Measurements from ENCODE around the gene UBB. TPM values are rescaled to one million over a fixed set of nuclear protein-coding genes. Genes with fewer than 3 reads are reported as not detected.
A peak's percentile ranks its signal among the peaks of the same experiment; 100 is the strongest.
"Not testable (repeated sequence)": the region's sequence is repeated elsewhere in the genome, so short reads cannot be mapped to it uniquely, and the experiment has no call there.

UBB gene
- total RNA-seq, 1 donor = 1,199 TPM

DNA sequence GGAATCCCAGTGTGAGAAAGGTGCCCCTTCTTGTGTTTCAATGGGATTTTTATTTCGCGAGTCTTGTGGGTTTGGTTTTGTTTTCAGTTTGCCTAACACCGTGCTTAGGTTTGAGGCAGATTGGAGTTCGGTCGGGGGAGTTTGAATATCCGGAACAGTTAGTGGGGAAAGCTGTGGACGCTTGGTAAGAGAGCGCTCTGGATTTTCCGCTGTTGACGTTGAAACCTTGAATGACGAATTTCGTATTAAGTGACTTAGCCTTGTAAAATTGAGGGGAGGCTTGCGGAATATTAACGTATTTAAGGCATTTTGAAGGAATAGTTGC, 567 bp downstream of the UBB start:
- Histone ChIP-seq H4K20me1 (ENCODE audit: insufficient read depth, low read length) (peaks cover 36% of the 10 kb centered on the region), H2AFZ (ENCODE audit: low read length) (peak overlapping the region; percentile 10), H3K4me3 (ENCODE audit: insufficient read depth, low read length) (peak overlapping the region; percentile 95), H3K79me2 (ENCODE audit: insufficient read depth, low read length) (peaks cover 38% of the 10 kb centered on the region), H3K36me3 (ENCODE audit: insufficient read depth, low read length) (peaks cover 19% of the 10 kb centered on the region), H3K4me2 (ENCODE audit: insufficient read depth, low read length) (peak overlapping the region; percentile 96), H3K27me3 (ENCODE audit: insufficient read depth, low read length) (no peaks in the 10 kb centered on the region), H3K27ac (ENCODE audit: low read depth, low read length) (peak overlapping the region; percentile 99), H3K4me1 (ENCODE audit: insufficient read depth, low read length) (peaks cover 28% of the 10 kb centered on the region), H3K9me3 (ENCODE audit: low read depth, low read length) (no peaks in the 10 kb centered on the region)
- TF ChIP-seq, protein P1, sequence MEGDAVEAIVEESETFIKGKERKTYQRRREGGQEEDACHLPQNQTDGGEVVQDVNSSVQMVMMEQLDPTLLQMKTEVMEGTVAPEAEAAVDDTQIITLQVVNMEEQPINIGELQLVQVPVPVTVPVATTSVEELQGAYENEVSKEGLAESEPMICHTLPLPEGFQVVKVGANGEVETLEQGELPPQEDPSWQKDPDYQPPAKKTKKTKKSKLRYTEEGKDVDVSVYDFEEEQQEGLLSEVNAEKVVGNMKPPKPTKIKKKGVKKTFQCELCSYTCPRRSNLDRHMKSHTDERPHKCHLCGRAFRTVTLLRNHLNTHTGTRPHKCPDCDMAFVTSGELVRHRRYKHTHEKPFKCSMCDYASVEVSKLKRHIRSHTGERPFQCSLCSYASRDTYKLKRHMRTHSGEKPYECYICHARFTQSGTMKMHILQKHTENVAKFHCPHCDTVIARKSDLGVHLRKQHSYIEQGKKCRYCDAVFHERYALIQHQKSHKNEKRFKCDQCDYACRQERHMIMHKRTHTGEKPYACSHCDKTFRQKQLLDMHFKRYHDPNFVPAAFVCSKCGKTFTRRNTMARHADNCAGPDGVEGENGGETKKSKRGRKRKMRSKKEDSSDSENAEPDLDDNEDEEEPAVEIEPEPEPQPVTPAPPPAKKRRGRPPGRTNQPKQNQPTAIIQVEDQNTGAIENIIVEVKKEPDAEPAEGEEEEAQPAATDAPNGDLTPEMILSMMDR (IDR thresholded peaks at IDR 0.05; ENCODE audit: extremely low read depth, low read depth, low read length) = no peak
- no peak for DNase-seq (ENCODE audit: insufficient read length, low spot score, missing footprints)

DNA sequence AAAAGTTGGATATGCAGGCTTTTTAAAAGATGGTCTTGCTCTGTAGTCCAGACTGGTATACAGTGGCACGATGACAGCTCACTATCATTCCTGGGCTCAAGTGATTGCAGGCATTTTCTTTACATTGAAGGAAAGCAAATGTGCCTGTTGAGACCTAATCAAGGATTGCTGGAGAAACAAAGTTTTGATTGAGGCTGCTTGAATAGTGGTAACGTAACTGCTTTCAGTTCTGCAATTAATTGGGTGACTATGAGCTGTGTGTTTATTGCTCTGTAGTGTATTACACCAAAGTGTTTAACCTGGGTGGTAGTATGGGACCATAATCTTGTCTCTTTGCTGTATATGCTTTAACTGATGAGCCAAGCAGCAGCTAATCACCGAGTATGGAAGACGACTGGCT, 2.3 kb downstream of the UBB start:
- TF ChIP-seq, protein P1 (IDR thresholded peaks at IDR 0.05; ENCODE audit: extremely low read depth, low read depth, low read length) = no peak
- DNase-seq (ENCODE audit: insufficient read length, low spot score, missing footprints) = no peak
- H3K36me3 ChIP-seq (ENCODE audit: insufficient read depth, low read length) = peaks cover 19% of the 10 kb centered on the region
- no peaks in the 10 kb centered on the region for H3K27me3 ChIP-seq (ENCODE audit: insufficient read depth, low read length)
- no peak overlapping the region for H2AFZ ChIP-seq (ENCODE audit: low read length)
- peak overlapping the region; percentile 96 for H3K4me2 ChIP-seq (ENCODE audit: insufficient read depth, low read length)
- peak overlapping the region; percentile 29 for H3K4me3 ChIP-seq (ENCODE audit: insufficient read depth, low read length)
- H3K27ac ChIP-seq (ENCODE audit: low read depth, low read length) = no peak overlapping the region
- H3K4me1 ChIP-seq (ENCODE audit: insufficient read depth, low read length) = peaks cover 21% of the 10 kb centered on the region
- peaks cover 36% of the 10 kb centered on the region for H4K20me1 ChIP-seq (ENCODE audit: insufficient read depth, low read length)
- H3K9me3 ChIP-seq (ENCODE audit: low read depth, low read length) = no peaks in the 10 kb centered on the region
- peaks cover 38% of the 10 kb centered on the region for H3K79me2 ChIP-seq (ENCODE audit: insufficient read depth, low read length)

DNA sequence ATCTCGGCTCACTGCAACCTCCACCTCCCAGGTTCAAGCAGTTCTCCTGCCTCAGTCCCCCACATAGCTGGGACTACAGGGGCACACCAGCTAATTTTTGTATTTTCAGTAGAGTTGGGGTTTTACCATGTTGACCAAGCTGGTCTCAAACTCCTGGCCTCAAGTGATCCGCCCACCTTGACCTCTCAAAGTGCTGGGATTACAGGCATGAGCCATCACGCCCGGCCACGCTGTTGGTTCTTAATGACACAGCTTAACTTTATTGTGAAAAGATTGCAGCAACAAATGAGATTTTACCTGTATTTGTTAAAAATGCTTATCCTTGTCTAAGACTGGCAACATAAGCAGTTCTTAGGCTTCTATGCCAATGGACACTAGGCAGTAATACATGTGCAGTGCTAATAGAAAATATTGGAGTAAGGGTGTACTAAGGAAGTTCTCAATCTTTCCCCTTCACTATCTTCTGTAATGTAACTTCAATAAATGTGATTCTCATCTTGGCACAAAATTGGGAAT, 2.9 kb downstream of the UBB start:
- Histone ChIP-seq H3K27me3 (ENCODE audit: insufficient read depth, low read length) (no peaks in the 10 kb centered on the region), H3K4me1 (ENCODE audit: insufficient read depth, low read length) (peaks cover 15% of the 10 kb centered on the region), H3K9me3 (ENCODE audit: low read depth, low read length) (no peaks in the 10 kb centered on the region)

DNA sequence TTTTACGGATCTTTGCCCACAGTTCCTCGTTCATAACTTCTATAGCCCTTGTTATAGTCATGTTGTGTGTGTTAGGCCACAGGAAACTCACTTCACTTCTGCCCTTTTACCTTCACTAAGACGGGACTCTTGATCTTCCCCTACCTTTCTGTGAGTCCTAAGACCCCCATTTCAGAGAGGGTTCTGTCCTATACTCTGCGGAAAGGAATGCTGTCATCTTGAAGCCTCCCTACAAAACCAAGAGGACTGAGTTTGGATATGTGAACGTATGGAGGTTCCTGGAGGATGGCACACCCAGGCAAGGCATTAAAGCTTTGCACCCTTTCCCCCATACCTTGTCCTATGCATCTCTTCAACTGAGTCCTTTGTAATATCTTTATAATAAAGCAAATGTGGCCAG, 3.7 kb downstream of the UBB start:
- H4K20me1 ChIP-seq (ENCODE audit: insufficient read depth, low read length) = peaks cover 36% of the 10 kb centered on the region
- no peak overlapping the region for H3K4me2 ChIP-seq (ENCODE audit: insufficient read depth, low read length)
- no peak overlapping the region for H3K4me3 ChIP-seq (ENCODE audit: insufficient read depth, low read length)
- peaks cover 38% of the 10 kb centered on the region for H3K79me2 ChIP-seq (ENCODE audit: insufficient read depth, low read length)
- H3K36me3 ChIP-seq (ENCODE audit: insufficient read depth, low read length) = peaks cover 19% of the 10 kb centered on the region
- TF ChIP-seq, protein P1 (IDR thresholded peaks at IDR 0.05; ENCODE audit: extremely low read depth, low read depth, low read length) = no peak
- H3K27me3 ChIP-seq (ENCODE audit: insufficient read depth, low read length) = no peaks in the 10 kb centered on the region
- no peak overlapping the region for H2AFZ ChIP-seq (ENCODE audit: low read length)
- peaks cover 15% of the 10 kb centered on the region for H3K4me1 ChIP-seq (ENCODE audit: insufficient read depth, low read length)
- no peak overlapping the region for H3K27ac ChIP-seq (ENCODE audit: low read depth, low read length)
- H3K9me3 ChIP-seq (ENCODE audit: low read depth, low read length) = no peaks in the 10 kb centered on the region
- no peak for DNase-seq (ENCODE audit: insufficient read length, low spot score, missing footprints)

More for the DNA sequence above, 2.9 kb downstream of the UBB start:
- peak; percentile 82 for DNase-seq (ENCODE audit: insufficient read length, low spot score, missing footprints)
- no peak overlapping the region for H3K27ac ChIP-seq (ENCODE audit: low read depth, low read length)
- TF ChIP-seq, protein P1 (IDR thresholded peaks at IDR 0.05; ENCODE audit: extremely low read depth, low read depth, low read length) = no peak
- peaks cover 36% of the 10 kb centered on the region for H4K20me1 ChIP-seq (ENCODE audit: insufficient read depth, low read length)
- H3K4me2 ChIP-seq (ENCODE audit: insufficient read depth, low read length) = peak overlapping the region; percentile 96
- peaks cover 38% of the 10 kb centered on the region for H3K79me2 ChIP-seq (ENCODE audit: insufficient read depth, low read length)
- H3K36me3 ChIP-seq (ENCODE audit: insufficient read depth, low read length) = peaks cover 19% of the 10 kb centered on the region
- H3K4me3 ChIP-seq (ENCODE audit: insufficient read depth, low read length) = no peak overlapping the region
- H2AFZ ChIP-seq (ENCODE audit: low read length) = no peak overlapping the region

DNA sequence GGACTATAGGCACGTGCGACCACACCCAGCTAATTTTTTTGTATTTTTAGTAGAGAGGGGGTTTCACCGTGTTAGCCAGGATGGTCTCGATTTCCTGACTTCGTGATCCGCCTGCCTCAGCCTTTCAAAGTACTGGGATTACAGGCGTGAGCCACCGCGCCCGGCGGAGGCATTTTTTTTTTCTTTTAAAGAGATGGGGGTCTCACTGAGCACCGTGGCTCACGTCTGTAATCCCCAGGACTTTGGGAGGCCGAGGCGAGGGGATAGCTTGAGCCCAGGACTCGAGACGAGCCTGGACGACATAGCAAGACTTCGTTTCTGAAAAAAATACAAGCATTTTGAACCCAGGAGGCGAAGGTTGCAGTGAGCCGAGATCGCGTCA, 5.2 kb downstream of the UBB start:
- Histone ChIP-seq H3K79me2 (ENCODE audit: insufficient read depth, low read length) (peaks cover 36% of the 10 kb centered on the region), H3K4me2 (ENCODE audit: insufficient read depth, low read length) (peak overlapping the region; percentile 89), H4K20me1 (ENCODE audit: insufficient read depth, low read length) (peaks cover 36% of the 10 kb centered on the region), H2AFZ (ENCODE audit: low read length) (peak overlapping the region; percentile 29), H3K4me1 (ENCODE audit: insufficient read depth, low read length) (peaks cover 15% of the 10 kb centered on the region), H3K4me3 (ENCODE audit: insufficient read depth, low read length) (peak overlapping the region; percentile 68), H3K36me3 (ENCODE audit: insufficient read depth, low read length) (peaks cover 19% of the 10 kb centered on the region)
- H3K27me3 ChIP-seq (ENCODE audit: insufficient read depth, low read length); H3K9me3 ChIP-seq (ENCODE audit: low read depth, low read length); DNase-seq (ENCODE audit: insufficient read length, low spot score, missing footprints); H3K27ac ChIP-seq (ENCODE audit: low read depth, low read length): not testable (repeated sequence)

All from osteoblast (primary cell).